Activated T-helper 2 cell treated with anti-CD3 and anti-CD28 coated beads, Interferon-gamma antibody, Interleukin-2, Interleukin-4, amounts not matched to agents 10 μg/mL and 5 μg/mL and 100 μg/mL, durations not matched to agents 14 hours and 24 hours and 36 hours (primary cell): ENCODE measurements around the gene KCTD19. TPM values are rescaled to one million over a fixed set of nuclear protein-coding genes. Genes with fewer than 3 reads are reported as not detected.
"Not testable (repeated sequence)": the region's sequence is repeated elsewhere in the genome, so short reads cannot be mapped to it uniquely, and the experiment has no call there.

Experiments used
- DNase-seq: peaks from one replicate; pipeline ENCODE4 v3.0.0; 2021; ENCODE audit warnings: low spot score
- H3K27ac Mint-ChIP-seq: one replicate; pipeline ENCODE4 v1.8.0; 2021; ENCODE audit warnings: mixed read lengths
- H3K27me3 Mint-ChIP-seq: one replicate; pipeline ENCODE4 v1.8.0; 2021; ENCODE audit warnings: low read depth, mixed read lengths
- H3K36me3 Mint-ChIP-seq: one replicate; pipeline ENCODE4 v1.8.0; 2021; ENCODE audit warnings: low read depth, mixed read lengths
- H3K4me1 Mint-ChIP-seq: one replicate; pipeline ENCODE4 v1.8.0; 2021; ENCODE audit warnings: low read depth, mixed read lengths
- H3K4me3 Mint-ChIP-seq: one replicate; pipeline ENCODE4 v1.8.0; 2021; ENCODE audit warnings: low read depth, mild to moderate bottlenecking, moderate library complexity, mixed read lengths
- H3K9me3 Mint-ChIP-seq: one replicate; pipeline ENCODE4 v1.8.0; 2021; ENCODE audit warnings: mixed read lengths
- intact Hi-C: fragments of 100-400 bp; cut with micrococcal nuclease; formaldehyde crosslinking; loops from one replicate; pipeline ENCODE4 v1.15.1; 2023
- total RNA-seq: library from RNA; stranded (reverse); gene quantifications from 2 replicates; pipeline ENCODE4 v1.2.3, GENCODE V29; 2022

The KCTD19 gene
- total RNA-seq: 0.87 and 1.2 TPM in 2 replicates

GRCh38 chr16:67326472-67327309 lies at the start of gene KCTD19, which contains the start of gene LRRC36:
TSS of gene KCTD19 (minus strand) at chr16:67326741. CDS start at chr16:67326707, 34 bp downstream.
TSS of gene LRRC36 (plus strand) at chr16:67326815. CDS start at chr16:67326863, 48 bp downstream.
- Mint-ChIP-seq H3K4me3 (peak within 1 kb of the TSS; percentile 84), H3K27me3 (peaks cover 47% of the 10 kb centered on the region), H3K9me3 (no peaks in the 10 kb centered on the region), H3K36me3 (no peaks in the 10 kb centered on the region), H3K27ac (peak within 1 kb of the TSS; percentile 36), H3K4me1 (peaks cover 10% of the 10 kb centered on the region)
- peak; percentile 40 for DNase-seq
- intact Hi-C loops: loop anchor here (2.0 kb wide), 1 partner anchor 14 kb away; no protein-coding TSS in a partner anchor

- H3K36me3 Mint-ChIP-seq, DNase-seq, H3K4me3 Mint-ChIP-seq, H3K27me3 Mint-ChIP-seq, H3K4me1 Mint-ChIP-seq, H3K9me3 Mint-ChIP-seq, H3K27ac Mint-ChIP-seq, intact Hi-C loops: not testable (repeated sequence)
Measured at GRCh38 chr16:67376012-67376411, 49.5 kb upstream of the KCTD19 start.

- DNase-seq: no peak
- Mint-ChIP-seq H3K27me3 (peaks cover 5% of the 10 kb centered on the region), H3K9me3 (no peaks in the 10 kb centered on the region), H3K4me3 (no peak overlapping the region), H3K36me3 (no peaks in the 10 kb centered on the region), H3K27ac (no peak overlapping the region), H3K4me1 (no peaks in the 10 kb centered on the region)
- intact Hi-C loops: no loop called here
Measured at GRCh38 chr16:67372664-67373063, 46.1 kb upstream of the KCTD19 start.

GRCh38 chr16:67370661-67371060 lies 44.1 kb upstream of the KCTD19 start:
- no peaks in the 10 kb centered on the region for H3K36me3 Mint-ChIP-seq
- no peaks in the 10 kb centered on the region for H3K4me1 Mint-ChIP-seq
- DNase-seq: no peak
- H3K4me3 Mint-ChIP-seq: no peak overlapping the region
- no peak overlapping the region for H3K27ac Mint-ChIP-seq
- H3K27me3 Mint-ChIP-seq: peaks cover 1% of the 10 kb centered on the region
- intact Hi-C loops: no loop called here
- H3K9me3 Mint-ChIP-seq: no peaks in the 10 kb centered on the region

- Mint-ChIP-seq H3K27me3 (peaks cover 22% of the 10 kb centered on the region), H3K36me3 (no peaks in the 10 kb centered on the region), H3K4me1 (peaks cover 5% of the 10 kb centered on the region), H3K27ac (no peak overlapping the region), H3K4me3 (no peak overlapping the region), H3K9me3 (no peaks in the 10 kb centered on the region)
- DNase-seq: no peak
- intact Hi-C loops: no loop called here
Measured at GRCh38 chr16:67364600-67365235, 38.2 kb upstream of the KCTD19 start.

- intact Hi-C loops: no loop called here
- no peak for DNase-seq
Measured at GRCh38 chr16:67361038-67361437, 34.5 kb upstream of the KCTD19 start.

GRCh38 chr16:67359540-67360269 lies 33.2 kb upstream of the KCTD19 start:
- H3K27ac Mint-ChIP-seq, H3K36me3 Mint-ChIP-seq, DNase-seq, H3K9me3 Mint-ChIP-seq, intact Hi-C loops, H3K4me3 Mint-ChIP-seq, H3K4me1 Mint-ChIP-seq: not testable (repeated sequence)
- H3K27me3 Mint-ChIP-seq: peaks cover 23% of the 10 kb centered on the region

More at GRCh38 chr16:67361038-67361437, 34.5 kb upstream of the KCTD19 start:
- Mint-ChIP-seq H3K27ac (no peak overlapping the region), H3K36me3 (no peaks in the 10 kb centered on the region), H3K9me3 (no peaks in the 10 kb centered on the region), H3K27me3 (peaks cover 23% of the 10 kb centered on the region), H3K4me1 (peaks cover 12% of the 10 kb centered on the region), H3K4me3 (no peak overlapping the region)

- Mint-ChIP-seq H3K36me3 (no peaks in the 10 kb centered on the region), H3K9me3 (no peaks in the 10 kb centered on the region), H3K4me1 (peaks cover 7% of the 10 kb centered on the region), H3K4me3 (no peak overlapping the region), H3K27ac (no peak overlapping the region), H3K27me3 (peaks cover 21% of the 10 kb centered on the region)
- no peak for DNase-seq
- intact Hi-C loops: no loop called here
Measured at GRCh38 chr16:67357561-67357960, 31.0 kb upstream of the KCTD19 start.

- Mint-ChIP-seq H3K4me3 (no peak overlapping the region), H3K27ac (no peak overlapping the region), H3K27me3 (peaks cover 21% of the 10 kb centered on the region), H3K4me1 (peaks cover 7% of the 10 kb centered on the region), H3K9me3 (no peaks in the 10 kb centered on the region), H3K36me3 (no peaks in the 10 kb centered on the region)
- DNase-seq: no peak
- intact Hi-C loops: no loop called here
Measured at GRCh38 chr16:67356396-67356795, 29.9 kb upstream of the KCTD19 start.

GRCh38 chr16:67352463-67352862 lies 25.9 kb upstream of the KCTD19 start:
- H3K4me3 Mint-ChIP-seq, DNase-seq, intact Hi-C loops, H3K4me1 Mint-ChIP-seq, H3K9me3 Mint-ChIP-seq, H3K27ac Mint-ChIP-seq, H3K36me3 Mint-ChIP-seq: not testable (repeated sequence)
- H3K27me3 Mint-ChIP-seq: peaks cover 23% of the 10 kb centered on the region

GRCh38 chr16:67350324-67350723 lies 23.8 kb upstream of the KCTD19 start:
- no peak overlapping the region for H3K4me3 Mint-ChIP-seq
- no peak for DNase-seq
- H3K36me3 Mint-ChIP-seq: no peaks in the 10 kb centered on the region
- no peaks in the 10 kb centered on the region for H3K9me3 Mint-ChIP-seq
- intact Hi-C loops: no loop called here
- no peak overlapping the region for H3K27ac Mint-ChIP-seq
- H3K27me3 Mint-ChIP-seq: peaks cover 26% of the 10 kb centered on the region
- no peaks in the 10 kb centered on the region for H3K4me1 Mint-ChIP-seq

- no peaks in the 10 kb centered on the region for H3K9me3 Mint-ChIP-seq
- DNase-seq: no peak
- H3K4me3 Mint-ChIP-seq: no peak overlapping the region
- no peaks in the 10 kb centered on the region for H3K4me1 Mint-ChIP-seq
- intact Hi-C loops: loop anchor here (5.0 kb wide), 1 partner anchor 53 kb away; no protein-coding TSS in a partner anchor
- H3K36me3 Mint-ChIP-seq: no peaks in the 10 kb centered on the region
- H3K27ac Mint-ChIP-seq: no peak overlapping the region
- H3K27me3 Mint-ChIP-seq: peaks cover 24% of the 10 kb centered on the region
Measured at GRCh38 chr16:67349172-67349571, 22.6 kb upstream of the KCTD19 start.
